AG09319 (cell line): Measurements from ENCODE around the gene VAC14.
"Not testable (repeated sequence)": the region's sequence is repeated elsewhere in the genome, so short reads cannot be mapped to it uniquely, and the experiment has no call there.

ENCODE experiments used
- DNase-seq: peaks from one replicate; pipeline ENCODE4 v3.0.0-alpha.2; 2010; ENCODE audit warnings: low read depth; ENCODE audit errors: extremely low read depth
- CTCF ChIP-seq: IDR thresholded peaks from 2 replicates; pipeline ENCODE4 v1.5.1; 2011; ENCODE audit warnings: low read depth, mild to moderate bottlenecking, inconsistent platforms, low read length, moderate library complexity

Gene VAC14

GRCh38 chr16:70800781-70801480 lies at the start of gene VAC14:
Gene VAC14, minus strand, starts transcription at chr16:70801158. Its CDS starts 258 bp downstream, at chr16:70800900.
- no peak for DNase-seq
- no peak for TF ChIP-seq CTCF

DNA sequence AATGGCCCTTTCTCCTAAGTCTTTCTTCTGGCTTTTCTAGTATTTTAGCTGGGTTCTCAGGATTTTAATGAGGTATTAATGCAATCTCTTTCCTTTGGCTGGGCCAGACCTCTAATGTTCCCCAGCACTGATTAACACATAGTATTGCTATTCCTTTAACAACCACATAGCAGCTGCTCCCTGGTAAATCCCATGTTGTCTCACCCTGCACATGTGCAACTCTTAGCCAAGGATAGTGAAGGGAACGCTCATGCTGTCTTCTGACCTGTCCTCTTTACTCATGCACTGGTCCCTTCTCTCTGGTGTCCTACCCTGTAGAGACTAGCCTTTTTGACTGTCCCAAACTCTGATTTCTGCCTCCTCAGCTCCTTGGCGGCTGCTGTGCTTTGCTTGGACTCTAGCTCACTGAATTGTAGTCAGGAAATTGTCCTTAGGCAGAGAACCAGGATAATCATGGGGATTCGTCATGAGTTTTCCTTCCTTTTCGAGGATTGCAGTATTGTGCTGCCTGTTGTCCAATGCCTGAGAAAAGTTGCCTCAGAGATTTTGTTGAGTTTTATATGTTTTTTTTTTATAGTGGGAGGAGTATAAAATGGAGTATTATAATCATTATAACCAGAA lies 22.6 kb upstream of the VAC14 start:
- not testable (repeated sequence) for DNase-seq

GRCh38 chr16:70822734-70823133 lies 21.8 kb upstream of the VAC14 start:
- not testable (repeated sequence) for DNase-seq

DNA sequence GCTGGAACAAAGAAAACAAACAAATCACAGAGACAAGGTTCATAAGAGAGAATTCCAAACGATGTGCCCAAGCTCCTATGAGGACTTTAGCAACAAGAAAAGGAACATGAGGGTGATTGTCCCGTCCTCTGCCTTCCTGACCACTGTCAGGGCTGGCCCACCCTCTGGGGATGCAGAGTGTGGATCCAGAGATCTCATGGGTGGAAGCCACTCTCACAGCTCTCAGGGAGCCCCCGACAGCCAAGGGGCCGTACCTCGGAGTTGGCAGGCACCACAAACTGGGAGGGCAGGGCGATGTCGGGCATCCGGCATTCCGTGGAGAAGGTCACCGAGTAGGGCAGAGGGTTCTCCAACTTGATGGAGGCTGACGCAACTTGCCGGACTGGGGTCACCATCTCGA lies 17.1 kb upstream of the VAC14 start:
- DNase-seq: not testable (repeated sequence)

DNA sequence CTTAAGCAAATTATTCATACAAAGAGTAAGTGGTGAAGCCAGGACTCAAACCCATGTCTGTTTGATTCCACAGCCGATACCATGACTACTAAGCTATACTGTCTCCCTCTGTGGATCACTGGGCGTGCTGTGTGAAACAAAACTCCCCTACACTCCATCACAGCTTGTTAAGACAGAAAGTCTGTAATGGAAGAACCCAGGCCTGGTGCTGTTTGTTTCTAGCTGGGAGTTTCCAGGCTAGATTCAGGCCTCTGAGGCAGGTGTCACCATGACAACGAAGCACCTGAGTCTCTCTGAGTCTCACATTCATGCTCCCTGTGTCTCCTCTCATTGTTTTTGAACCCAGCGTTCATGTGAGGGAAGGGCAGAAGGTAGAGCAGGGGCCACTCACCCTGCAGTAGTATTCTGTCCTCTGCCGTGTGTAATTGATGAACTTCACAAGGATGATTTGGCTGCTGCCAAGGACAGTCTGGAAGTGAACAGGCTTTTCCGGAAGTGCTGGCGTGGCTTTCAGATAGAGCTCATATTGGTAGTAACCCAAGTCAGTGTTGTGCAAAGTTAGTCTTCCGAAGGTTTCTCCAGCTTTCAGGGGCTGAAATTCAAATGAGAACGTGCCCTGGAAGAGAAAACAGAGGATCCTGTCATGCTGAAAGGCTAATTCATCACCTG lies 8.6 kb upstream of the VAC14 start:
- TF ChIP-seq CTCF: no peak

DNA sequence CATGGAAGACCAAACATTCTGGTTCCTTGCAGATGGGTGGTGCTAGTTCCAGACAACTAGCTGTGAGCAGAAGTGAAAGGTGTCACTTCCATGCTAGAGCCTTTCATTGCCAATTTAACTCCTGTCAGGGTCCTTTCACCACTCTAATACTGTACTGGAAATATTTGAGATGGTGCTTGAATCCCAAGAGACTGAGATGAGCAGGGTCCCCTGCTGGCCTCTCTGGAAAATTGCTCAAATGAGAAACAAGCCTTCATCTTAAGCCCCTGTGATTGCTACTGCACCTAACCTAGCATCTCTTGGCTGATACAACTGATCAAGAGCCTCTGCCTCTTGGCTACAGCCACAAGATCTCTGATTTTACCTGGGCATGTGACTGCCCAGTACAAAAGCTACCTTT lies 7.4 kb upstream of the VAC14 start:
- DNase-seq: no peak
- no peak for TF ChIP-seq CTCF

More for the DNA sequence above, 8.6 kb upstream of the VAC14 start:
- no peak for DNase-seq

GRCh38 chr16:70805787-70806186 lies 4.8 kb upstream of the VAC14 start:
- DNase-seq: no peak
- no peak for TF ChIP-seq CTCF

DNA sequence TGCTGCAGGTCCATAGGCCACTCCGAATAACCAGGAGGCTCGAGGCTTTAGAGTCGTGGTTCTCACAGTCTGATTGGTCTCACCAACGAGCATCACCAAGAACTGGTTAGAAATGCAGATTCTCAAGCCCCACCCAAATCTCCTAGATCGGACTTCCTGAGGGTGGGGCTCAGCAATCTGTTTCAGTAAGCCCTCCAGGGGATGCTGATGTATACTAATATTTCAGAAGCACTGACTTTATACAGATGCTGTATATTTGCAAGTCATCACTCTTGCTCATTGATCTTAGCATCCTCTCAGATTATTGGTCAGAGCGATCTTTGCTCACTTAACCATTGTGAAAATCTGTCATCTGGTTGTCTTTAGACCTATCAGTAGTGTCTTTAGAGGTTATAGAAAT lies 4.4 kb upstream of the VAC14 start:
- no peak for DNase-seq
- no peak for TF ChIP-seq CTCF

- no peak for DNase-seq
- TF ChIP-seq CTCF: no peak
These were observed 3.8 kb upstream of the VAC14 start for GRCh38 chr16:70804734-70805169.
